GM11168 (cell line): ENCODE measurements around the gene PCGF3.

ENCODE experiments used
- in situ Hi-C: fragments of 300-500 bp; cut with MboI; formaldehyde crosslinking; loops from one replicate; pipeline ENCODE4 v1.12.0; 2022; ENCODE audit warnings: low sequenced_read_pairs; ENCODE audit not compliant: unreplicated experiment

Gene PCGF3, protein sequence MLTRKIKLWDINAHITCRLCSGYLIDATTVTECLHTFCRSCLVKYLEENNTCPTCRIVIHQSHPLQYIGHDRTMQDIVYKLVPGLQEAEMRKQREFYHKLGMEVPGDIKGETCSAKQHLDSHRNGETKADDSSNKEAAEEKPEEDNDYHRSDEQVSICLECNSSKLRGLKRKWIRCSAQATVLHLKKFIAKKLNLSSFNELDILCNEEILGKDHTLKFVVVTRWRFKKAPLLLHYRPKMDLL

DNA sequence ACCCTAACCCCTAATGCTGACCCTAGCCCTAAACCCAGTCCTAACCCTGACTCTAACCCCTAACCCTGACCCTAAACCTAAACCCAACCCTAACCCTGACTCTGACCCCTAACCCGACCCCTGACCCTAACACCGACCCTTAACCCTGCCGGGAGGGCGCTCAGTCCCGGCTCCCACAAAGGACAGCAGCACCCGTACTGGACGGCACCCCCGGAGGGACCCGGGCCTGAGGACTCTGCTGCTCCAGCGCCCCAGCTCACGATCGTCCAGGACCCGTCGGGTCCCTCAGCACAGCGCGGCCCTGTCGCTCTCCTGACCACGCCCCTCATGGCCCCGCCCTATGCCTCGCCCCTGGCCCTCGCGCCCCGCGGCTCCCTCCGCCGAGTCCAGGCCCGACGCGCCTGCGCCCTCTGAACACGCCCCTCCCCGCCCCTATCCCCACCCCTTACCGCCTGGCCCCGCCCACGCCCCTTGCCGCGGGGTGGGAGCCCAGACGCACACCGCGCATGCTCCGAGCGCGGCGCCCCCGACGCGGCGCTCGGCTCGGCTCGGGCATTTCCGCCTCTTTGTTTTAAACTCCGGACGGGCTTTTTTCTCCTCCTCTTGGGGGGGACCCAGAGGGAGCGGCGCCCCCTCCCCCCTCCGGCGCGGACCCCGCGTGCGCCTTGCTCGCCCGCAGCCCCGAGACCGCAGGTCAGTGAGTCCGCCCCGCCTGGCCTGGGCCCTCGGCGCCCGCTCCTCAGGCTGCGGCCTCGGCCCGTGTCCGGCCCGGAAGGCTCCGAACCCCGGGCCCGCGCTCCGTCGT is at the start of gene PCGF3:
Gene PCGF3 (plus strand): TSS at position 555 of the 805 bp plus-strand sequence. CDS start 27,849 bp downstream, outside the sequence.
- in situ Hi-C loops = no loop called here

DNA sequence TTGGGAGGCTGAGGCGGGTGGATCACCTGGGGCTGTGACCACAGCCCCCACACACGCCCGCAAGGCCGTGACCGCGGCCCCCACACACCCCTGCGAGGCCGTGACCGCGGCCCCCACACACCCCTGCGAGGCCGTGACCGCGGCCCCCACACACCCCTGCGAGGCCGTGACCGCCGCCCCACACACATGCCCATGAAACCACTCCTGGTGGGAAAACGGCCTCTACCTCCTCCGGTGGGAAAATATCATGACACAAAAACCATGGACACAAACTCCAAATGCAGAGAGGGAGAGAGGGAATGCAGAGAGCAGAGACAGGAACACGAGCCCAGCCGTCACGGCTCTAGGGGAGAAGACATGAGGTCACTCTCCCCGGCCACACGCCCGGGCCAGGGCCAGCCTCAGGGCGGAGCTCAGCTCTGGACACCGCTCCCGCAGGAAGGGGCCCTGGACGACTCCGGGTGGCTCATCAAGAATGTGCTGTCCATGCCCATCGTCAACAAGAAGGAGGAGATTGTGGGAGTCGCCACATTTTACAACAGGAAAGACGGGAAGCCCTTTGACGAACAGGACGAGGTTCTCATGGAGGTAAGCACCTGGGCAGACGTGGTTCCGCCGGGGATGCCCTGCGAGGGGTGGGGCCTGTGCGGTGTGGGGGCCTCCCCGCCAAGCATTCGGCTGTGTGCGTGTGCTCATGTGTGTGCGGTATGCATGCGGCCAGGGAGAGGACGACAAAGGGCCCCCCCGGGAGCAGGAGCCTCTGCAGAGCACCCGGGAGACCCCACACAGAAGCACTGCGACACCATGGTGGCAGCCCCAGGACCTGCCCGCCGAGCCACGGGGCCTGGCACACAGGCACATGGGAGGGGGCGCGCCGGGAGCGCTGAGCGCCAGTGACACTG is 48.9 kb upstream of the PCGF3 start:
- in situ Hi-C loops = no loop called here

DNA sequence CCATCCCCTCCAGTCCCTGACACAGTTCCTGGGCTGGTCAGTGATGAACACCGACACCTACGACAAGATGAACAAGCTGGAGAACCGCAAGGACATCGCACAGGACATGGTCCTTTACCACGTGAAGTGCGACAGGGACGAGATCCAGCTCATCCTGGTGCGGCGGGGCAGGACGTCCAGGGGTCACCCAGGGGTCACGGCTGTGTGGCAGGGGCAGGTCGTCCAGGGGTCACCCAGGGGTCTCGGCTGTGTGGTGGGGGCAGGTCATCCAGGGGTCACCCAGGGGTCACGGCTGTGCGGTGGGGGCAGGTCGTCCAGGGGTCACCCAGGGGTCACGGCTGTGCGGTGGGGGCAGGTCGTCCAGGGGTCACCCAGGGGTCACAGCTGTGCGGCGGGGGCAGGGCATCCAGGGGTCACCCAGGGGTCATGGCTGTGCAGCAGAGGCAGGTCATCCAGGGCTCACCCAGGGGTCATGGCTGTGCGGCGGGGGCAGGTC is 48.2 kb upstream of the PCGF3 start:
- in situ Hi-C loops = no loop called here

DNA sequence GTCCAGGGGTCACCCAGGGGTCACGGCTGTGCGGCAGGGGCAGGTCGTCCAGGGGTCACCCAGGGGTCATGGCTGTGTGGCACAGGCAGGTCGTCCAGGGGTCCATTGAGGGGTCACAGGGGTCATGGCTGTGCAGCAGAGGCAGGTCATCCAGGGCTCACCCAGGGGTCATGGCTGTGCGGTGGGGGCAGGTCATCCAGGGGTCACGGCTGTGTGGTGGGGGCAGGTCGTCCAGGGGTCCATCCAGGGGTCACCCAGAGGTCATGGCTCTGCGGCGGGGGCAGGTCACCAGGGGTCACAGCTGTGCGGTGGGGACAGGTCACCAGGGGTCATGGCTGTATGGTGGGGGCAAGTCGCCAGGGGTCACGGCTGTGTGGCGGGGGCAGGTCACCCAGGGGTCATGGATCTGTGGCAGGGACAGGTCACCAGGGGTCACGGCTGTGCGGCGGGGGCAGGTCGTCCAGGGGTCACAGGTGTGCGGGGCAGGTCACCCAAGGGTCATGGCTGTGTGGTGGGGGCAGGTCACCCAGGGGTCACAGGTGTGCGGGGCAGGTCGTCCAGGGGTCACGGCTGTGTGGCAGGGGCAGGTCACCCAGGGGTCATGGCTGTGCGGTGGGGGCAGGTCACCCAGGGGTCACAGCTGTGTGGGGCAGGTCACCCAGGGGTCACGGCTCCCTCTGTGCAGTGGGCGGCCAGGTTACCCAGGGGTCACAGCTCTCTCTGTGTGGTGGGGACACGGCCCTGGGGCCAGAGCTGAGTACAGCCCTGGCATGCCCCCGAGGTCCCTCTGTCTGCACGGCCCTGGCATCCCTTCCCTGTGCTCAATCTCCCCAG is 47.6 kb upstream of the PCGF3 start:
- in situ Hi-C loops = no loop called here

DNA sequence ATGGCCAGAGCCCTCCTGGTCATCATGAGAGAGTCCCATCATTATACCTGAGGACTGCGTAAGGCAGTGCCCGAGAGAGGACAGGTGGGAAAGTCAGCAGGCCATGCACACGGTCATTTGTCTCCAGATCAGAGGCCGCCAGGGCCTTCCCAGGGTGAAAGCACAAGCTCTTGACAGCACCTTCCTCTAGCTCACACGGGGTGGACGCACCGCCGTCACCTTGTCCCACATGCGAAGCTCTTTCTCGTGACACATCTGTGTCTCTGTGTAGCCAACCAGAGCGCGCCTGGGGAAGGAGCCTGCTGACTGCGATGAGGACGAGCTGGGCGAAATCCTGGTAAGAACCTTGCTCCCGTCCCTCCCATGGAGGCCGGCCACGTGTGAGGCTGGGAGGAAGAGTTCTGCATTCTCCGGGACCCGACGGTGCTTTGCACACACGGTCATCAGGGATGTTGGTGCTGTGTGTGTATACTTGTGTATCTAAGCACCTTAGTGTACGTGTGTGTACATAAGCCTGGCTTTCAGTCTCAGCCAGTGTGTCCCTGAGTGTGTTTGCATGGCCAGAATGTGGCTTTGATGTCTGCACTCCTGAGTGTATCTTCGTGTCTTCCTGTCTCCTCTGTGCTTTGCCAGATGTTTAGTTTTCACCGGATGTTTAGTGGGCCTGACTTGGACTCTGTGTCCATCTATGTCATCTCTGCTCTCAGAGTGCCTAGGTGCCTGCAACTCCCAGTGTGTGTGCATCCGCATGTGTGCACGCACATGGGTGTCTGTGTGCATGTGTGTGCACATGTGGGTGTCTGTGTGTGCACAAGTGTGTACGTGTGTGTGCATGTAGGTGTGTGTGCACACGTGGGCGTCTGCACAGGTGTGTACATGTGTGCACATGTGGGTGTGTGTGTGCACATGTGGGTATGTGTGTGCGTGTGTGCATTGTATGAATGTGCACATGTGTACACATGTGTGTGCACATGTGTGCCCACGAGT is 46.7 kb upstream of the PCGF3 start:
- in situ Hi-C loops = no loop called here

DNA sequence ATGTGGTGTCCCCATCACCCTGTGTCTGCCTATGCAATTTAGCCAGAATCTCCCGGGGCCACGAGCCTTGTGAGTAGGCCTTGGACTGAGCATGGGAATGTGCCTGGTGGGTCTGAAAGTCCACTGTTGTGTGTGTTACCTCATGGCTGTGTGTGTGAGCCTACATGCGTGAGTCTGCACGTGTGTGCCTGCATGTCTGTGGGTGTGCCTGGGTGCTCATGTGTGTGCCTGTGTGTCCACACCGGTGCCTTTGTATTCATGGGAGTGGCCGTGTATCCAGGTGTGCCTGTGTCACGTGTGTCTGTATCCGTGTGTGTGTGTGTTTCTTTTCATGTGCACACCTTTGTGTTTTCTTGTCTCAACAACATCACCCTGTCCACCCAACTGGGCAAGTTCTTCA is 45.8 kb upstream of the PCGF3 start:
- in situ Hi-C loops = no loop called here

DNA sequence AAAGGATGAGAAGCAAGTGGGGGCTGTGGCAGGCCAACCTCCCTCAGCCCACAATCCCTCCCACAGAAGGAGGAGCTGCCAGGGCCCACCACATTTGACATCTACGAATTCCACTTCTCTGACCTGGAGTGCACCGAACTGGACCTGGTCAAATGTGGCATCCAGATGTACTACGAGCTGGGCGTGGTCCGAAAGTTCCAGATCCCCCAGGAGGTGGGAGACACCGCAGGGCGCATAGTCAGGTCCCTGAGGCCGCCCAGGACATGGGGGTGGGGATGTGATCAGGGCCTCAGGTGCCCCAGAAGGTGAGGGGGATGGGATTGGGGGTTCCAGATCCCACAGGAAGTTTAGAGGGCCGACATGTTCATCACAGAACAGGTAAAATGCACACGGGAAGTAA is 45.2 kb upstream of the PCGF3 start:
- in situ Hi-C loops = no loop called here

DNA sequence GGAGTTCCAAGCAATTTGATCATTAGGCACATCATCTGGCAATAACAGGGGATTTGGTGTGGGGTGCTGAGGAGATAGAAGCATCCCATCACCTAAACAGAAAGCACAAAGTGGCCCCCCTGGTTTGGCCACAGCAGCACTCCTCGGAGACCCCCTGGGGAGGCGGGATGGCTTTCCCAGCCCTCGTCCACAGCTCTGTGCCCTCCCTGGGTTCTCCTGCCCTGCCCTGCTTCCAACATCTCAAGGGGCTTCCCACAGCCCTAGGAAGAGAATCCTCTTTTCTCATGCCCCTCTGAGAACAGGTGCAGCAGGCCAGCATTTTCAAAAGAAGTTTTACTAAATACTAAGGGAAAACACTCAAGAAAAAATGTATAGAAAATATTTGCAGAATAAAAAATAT is 44.4 kb upstream of the PCGF3 start:
- in situ Hi-C loops = no loop called here

DNA sequence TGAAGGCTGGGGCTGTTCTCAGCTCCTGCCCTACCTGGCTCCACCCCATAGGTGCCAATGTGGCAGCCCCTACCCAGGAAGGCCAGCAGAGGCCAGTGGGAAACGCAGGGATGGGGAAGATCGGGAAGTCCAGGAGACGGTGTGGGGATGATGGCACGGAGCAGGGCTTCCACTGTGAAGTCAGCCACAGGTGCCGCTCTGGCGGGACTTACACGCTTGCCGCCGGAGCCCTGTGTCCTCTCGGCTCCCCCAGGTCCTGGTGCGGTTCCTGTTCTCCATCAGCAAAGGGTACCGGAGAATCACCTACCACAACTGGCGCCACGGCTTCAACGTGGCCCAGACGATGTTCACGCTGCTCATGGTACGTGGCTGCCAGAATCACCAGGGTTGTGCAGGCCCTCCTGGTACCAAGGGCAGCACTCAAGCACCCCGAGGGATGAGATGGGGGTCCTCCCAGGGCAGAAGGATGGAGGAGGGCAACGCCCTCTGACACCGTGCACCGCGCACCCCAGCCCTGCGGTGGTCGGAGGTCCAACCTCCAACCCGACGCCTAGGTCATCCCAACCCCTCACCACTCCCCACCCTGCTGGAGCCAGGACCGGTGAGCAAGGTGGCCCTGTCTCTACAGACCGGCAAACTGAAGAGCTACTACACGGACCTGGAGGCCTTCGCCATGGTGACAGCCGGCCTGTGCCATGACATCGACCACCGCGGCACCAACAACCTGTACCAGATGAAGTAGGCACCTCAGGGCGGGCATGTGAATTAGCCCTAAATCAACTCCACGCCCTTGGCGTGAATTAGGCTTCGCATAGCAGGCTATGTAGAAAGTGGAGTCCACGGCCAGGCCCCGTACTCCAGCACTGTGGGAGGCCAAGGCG is 43.5 kb upstream of the PCGF3 start:
- in situ Hi-C loops = no loop called here

DNA sequence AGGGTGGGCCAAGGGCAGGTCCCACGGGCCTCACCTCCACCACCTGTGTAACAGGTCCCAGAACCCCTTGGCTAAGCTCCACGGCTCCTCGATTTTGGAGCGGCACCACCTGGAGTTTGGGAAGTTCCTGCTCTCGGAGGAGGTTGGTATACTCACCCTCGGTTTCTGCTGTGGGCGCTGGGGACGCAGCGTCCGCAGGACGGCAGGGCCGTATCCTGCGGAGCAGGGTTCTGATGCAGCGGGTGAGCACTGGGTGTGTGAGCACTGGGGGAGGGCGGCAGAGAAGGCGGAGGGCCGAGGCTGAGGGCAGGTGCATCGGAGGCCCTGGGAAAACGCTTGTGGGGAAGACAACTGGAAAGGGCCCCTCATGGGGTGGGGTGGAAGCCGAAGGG is 42.6 kb upstream of the PCGF3 start:
- in situ Hi-C loops = no loop called here

DNA sequence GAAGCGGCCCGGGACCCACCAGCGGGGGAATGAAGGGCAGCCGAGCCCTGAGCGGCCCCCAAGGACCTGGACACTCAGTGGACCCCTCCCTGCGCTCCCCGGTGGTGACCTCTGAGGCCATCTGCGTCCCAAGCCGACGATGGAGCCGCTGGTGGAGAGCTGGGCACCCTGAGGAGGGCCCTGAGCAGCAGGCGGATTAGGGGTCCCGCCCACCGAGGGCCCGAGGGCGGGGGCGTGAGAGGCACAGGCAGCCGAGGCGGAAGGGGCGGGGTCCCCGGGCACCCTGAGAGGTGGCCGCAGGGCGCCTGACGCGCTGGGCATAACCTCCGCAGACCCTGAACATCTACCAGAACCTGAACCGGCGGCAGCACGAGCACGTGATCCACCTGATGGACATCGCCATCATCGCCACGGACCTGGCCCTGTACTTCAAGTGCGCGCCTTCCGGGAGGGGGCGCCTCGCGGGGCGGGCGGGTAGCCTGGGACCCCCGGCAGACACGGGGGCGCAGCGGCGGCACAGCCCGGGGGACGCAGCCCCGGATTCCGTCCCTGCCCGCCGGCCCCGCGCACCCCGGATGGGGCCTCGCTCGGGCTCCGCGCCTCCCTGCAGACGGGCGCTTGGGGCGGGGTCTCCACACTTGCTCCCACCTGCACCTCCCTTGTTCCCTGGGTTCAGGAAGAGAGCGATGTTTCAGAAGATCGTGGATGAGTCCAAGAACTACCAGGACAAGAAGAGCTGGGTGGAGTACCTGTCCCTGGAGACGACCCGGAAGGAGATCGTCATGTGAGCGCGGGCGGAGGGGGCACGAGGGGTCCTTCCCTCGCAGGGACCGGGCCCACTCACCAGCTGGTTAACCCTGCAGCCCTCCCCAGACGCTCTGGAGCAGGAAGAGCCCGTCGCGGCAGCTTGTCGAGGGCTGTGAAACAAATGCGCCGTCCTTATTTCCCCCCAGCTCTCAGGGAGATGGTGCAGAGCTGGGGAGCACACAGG is 41.9 kb upstream of the PCGF3 start:
- in situ Hi-C loops = no loop called here

DNA sequence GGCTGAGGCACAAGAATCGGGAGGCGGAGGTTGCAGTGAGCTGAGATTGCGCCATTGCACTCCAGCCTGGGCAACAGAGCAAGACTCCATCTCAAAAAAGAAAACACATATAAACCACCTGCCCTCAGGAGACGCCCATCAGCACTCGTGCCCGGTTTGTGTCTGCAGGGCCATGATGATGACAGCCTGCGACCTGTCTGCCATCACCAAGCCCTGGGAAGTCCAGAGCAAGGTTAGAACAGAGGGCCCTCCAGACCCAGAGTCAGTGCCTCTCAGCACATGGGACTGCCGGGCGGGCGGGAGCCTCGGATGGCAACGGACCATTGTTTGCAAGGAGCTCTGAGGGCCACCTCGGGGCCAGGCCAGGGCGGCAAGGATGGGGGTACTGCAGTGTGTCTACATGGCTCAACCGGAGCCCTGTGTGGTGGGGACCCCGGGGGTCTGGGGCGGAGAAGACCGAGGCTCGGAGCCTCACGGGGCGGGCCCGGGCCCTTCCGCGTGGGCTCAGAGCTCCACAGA is 40.9 kb upstream of the PCGF3 start:
- in situ Hi-C loops = no loop called here

DNA sequence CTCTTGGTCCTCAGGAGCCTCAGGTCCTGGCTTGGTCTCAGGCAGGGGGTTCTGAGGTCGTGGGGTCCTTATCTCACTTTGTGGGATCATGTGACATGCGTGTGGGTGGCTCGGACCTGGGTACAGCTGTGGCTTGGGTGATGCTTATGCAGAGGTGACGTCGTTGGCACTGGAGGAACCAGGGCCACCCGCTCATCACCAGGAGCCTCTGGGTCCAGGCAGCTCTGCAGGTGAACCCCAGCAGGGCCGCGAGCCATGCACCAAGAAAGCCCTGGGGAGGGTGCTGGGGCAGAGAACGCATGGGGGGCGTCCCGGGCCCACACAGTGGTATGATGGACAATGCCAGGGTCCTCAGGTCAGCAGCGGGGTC is 40.3 kb upstream of the PCGF3 start:
- in situ Hi-C loops = no loop called here

DNA sequence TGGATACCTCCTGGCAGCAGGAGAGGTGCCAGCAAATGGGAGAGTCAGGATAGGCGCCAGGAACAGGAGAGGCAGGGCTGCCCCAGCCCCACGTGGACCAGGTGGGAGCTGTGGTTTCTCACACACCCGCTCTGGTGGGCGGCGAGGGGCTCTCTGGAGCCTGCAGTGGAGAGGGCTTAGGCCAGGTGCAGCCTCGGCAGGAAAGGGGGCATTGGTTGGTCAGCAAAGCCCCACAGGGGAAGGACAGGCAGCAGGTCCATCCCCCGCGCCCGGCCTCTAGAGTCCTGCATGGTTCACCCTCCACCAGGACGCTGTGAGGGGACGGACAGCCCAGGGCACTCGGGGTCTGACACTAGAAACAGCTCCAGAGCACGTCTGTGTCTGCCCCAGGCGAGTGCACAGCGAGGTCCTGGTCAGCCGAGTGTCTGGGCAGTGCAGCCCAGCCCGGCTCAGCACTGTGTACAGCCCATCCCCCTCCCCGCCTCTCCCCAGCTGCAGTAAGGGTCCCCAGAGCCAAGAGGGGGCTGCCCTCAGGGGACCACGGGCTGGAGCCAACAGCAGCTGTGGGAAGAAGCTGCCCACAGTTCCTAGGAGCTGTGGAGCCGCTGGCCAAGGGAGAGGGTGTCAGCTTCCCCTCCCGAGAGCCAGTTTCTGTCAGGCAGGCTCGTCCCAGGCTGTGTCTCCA is 39.7 kb upstream of the PCGF3 start:
- in situ Hi-C loops = no loop called here

DNA sequence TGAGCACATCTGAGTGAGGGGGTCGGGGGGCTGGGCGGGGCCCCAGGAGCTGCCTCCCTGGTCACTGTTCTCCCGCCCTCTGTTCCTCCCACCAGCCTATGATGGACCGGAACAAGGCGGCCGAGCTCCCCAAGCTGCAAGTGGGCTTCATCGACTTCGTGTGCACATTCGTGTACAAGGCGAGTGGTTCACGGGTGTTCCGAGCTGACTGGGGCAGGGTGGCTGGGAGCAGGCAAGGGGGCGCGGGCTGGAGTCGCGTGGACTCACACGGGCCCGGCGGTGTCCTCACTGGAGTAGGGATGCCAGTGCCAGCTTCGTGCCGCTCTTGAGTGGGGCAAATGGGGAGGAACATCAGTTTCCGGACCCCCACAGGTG is 39.2 kb upstream of the PCGF3 start:
- in situ Hi-C loops = no loop called here
